Fibroblast of the aortic adventitia (primary cell): ENCODE measurements around the gene RSF1. TPM values are rescaled to one million over a fixed set of nuclear protein-coding genes. Genes with fewer than 3 reads are reported as not detected.

Experiments
- DNase-seq: peaks from one replicate; pipeline ENCODE4 v3.0.0-alpha.2; 2010; ENCODE audit warnings: low read depth
- H3K4me3 ChIP-seq: 2 replicates; pipeline ENCODE4 v1.5.1; 2011; ENCODE audit warnings: low read depth, mild to moderate bottlenecking, control low read depth, low read length, moderate library complexity
- total RNA-seq: library from RNA; depleted of rRNA; stranded (reverse); fragments of >200 nt; gene quantifications from 2 replicates; pipeline ENCODE4 v1.2.3, GENCODE V29; 2012; ENCODE audit warnings: low replicate concordance
- TF ChIP-seq, protein P1 (sequence below): IDR thresholded peaks from 2 replicates; pipeline ENCODE4 v1.5.1; 2011; ENCODE audit warnings: mild to moderate bottlenecking, low read length, control low read depth, inconsistent platforms; ENCODE audit not compliant: insufficient read depth

Gene RSF1
- total RNA-seq, 1 donor: 44.5 TPM

DNA sequence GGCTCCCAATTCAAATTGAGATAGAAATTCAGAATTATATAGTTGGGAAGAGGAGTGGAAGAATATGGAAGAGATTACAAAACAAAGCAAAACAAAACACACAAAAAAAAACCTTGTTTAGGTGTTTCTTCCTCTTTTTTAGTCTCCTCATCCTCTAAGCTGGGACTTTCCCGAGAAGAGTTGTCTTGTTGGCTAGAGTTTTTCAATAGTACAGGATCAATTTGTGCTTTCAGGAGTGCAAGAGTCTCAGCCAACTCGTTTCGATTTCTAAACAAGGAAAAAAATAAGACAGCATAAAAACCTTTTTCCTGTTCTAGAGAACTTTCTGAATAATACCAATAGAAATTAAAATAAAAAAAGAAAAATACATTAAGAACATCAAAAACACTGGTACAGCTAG, 95.1 kb downstream of the RSF1 start:
- no peak for DNase-seq
- no peak overlapping the region for H3K4me3 ChIP-seq
- TF ChIP-seq, protein P1, sequence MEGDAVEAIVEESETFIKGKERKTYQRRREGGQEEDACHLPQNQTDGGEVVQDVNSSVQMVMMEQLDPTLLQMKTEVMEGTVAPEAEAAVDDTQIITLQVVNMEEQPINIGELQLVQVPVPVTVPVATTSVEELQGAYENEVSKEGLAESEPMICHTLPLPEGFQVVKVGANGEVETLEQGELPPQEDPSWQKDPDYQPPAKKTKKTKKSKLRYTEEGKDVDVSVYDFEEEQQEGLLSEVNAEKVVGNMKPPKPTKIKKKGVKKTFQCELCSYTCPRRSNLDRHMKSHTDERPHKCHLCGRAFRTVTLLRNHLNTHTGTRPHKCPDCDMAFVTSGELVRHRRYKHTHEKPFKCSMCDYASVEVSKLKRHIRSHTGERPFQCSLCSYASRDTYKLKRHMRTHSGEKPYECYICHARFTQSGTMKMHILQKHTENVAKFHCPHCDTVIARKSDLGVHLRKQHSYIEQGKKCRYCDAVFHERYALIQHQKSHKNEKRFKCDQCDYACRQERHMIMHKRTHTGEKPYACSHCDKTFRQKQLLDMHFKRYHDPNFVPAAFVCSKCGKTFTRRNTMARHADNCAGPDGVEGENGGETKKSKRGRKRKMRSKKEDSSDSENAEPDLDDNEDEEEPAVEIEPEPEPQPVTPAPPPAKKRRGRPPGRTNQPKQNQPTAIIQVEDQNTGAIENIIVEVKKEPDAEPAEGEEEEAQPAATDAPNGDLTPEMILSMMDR: no peak

DNA sequence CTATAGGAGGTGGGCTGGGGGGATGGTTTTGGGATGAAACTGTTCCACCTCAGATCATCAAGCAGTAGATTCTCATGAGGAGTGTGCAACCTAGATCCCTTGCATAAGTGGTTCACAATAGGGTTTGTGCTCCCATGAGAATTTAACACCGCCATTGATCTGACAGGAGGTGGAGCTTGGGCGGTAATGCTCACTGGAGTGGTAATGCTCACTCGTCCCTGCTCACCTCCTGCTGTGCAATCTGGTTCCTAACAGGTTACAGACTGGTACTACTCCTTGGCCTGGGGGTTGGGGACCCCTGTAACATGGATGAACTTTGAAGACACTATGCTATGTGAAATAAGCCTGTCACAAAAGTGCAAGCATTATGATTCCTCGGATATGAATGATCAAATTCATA, 95.9 kb downstream of the RSF1 start:
- TF ChIP-seq, protein P1: no peak
- H3K4me3 ChIP-seq: no peak overlapping the region
- DNase-seq: no peak

DNA sequence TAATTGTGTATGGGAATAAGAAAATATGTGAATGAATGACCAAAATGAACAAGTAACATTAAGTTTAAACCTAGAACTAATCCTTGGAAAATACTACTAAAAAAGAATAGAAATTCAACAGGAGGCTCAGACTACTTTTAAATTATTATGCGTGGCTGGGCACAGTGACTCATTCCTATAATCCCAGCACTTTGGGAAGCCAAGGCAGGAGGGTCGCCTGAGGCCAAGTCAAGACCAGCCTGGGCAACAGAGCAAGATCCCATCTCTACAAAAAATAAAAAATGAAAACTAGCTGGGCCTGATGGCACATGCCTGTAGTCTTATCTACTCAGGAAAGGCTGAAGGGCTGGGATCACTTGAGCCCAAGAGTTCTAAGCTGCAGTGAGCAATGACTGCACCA, 97.5 kb downstream of the RSF1 start:
- TF ChIP-seq, protein P1: no peak
- no peak for DNase-seq
- no peak overlapping the region for H3K4me3 ChIP-seq

DNA sequence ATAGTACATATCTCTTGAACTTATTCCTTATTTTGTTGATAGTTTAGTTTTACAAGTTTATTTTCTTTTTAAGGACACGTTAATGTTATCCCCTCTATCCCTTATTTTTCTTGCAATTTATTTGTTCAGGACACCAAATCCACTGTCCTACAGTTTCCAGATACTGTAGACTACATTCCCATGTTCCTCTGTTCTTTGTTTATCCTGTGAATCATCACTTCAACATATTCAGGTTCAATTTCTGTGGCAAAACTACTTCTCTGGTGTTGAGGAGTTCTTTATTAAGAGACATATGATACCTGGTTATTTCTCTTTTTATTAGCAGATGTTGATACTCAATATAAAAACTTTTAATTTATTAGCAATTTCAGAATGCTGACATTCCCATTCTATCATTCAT, 110.2 kb downstream of the RSF1 start:
- TF ChIP-seq, protein P1: no peak
- peak; percentile 22 for DNase-seq
- H3K4me3 ChIP-seq: no peak overlapping the region

DNA sequence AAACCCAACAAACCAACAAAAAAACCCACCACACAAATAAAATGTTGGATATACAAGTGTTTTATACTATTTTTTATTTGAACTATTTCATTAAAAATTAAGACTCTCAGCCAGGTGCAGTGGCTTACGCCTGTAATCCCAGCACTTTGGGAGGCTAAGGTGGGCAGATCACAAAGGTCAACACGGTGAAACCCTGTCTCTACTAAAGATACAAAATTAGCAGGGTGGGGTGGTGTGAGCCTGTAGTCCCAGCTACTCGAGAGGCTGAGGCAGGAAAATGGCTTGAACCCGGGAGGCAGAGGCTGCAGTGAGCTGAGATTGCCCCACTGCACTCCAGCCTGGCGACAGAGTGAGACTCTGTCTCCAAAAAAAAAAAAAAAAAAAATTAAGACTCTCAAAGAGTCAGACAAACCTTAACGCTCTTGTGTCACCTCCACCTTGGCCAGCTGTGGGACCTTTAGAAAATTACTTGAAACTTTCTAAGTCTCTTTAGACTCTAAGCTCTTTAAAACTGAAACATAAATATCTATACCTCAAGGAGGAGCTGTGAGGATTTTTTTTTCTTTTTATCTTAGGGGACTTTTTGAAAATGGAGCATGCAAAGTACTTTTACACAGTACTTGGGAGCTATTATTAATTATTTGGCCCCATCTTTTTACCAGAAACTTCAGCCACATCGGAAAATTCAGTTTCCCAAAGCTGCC, 114.5 kb downstream of the RSF1 start:
- DNase-seq: no peak
- TF ChIP-seq, protein P1: no peak

DNA sequence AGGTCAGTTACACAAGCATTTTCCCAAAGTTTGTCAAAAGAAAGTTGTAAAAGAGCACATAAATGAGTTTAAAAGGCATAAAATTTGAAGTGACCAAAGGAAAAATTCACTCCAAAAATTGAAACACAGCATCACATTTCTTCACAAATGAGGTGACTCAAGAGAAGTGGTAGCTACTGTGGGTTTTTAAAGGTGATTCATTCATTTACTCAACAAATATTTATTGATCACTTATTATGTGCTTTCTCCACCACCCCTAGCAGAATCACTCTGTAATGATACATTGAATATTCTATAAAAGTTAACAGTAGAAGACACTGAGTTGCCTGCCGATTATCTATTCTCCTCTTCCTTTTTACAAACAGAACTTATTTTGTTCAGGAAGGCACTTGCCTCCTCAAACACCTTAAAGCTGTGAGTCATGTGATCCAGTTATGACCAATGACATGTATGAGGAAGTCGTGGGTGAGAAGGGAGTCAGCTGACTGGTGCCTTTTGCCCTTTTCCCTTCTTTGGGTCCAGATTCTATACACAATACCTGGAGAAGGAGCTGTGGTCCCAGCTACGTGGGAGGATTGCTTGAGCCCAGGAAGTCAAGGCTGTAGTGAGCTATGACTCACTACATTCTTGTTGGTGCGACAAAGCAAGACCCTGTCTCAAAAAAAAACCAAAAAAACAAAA, 115.2 kb downstream of the RSF1 start:
- peak; percentile 22 for DNase-seq
- TF ChIP-seq, protein P1: no peak
- H3K4me3 ChIP-seq: no peak overlapping the region

More for the DNA sequence above, 114.5 kb downstream of the RSF1 start:
- no peak overlapping the region for H3K4me3 ChIP-seq

DNA sequence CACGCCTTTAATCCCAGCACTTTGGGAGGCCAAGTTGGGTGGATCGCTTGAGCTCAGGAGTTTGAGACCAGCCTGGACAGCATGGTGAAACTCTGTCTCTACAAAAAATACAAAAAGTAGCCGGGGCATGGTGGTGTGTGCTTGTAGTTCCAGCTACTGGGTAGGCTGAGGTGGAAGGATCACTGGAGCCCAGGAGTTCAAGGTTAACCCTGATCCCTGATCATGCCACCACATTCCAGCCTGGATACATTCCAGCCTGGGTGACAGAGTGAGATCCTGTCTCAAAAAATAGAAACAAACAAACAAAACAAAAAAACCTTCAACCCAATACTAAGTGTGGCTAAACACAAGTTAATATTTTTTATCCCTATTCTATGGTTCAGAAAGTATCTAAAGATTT, 116.5 kb downstream of the RSF1 start:
- H3K4me3 ChIP-seq: no peak overlapping the region
- TF ChIP-seq, protein P1: no peak
- DNase-seq: no peak
